Activated T-helper 17 cell treated with anti-CD3 and anti-CD28 coated beads, Interleukin-2, amount 50 U/mL, for 72 hours (primary cell): Measurements from ENCODE around the gene RABEP2. TPM values are rescaled to one million over a fixed set of nuclear protein-coding genes. Genes with fewer than 3 reads are reported as not detected.
"Not testable (repeated sequence)": the region's sequence is repeated elsewhere in the genome, so short reads cannot be mapped to it uniquely, and the experiment has no call there.

Experiments used
- ATAC-seq: fragments of 150-1000 bp; cut with Tn5 transposase; replicated peaks from 2 replicates; pipeline ENCODE4 v1.10.0; 2021; ENCODE audit warnings: mild to moderate bottlenecking, moderate library complexity
- H3K27ac Mint-ChIP-seq: one replicate; pipeline ENCODE4 v1.8.0; 2022; ENCODE audit warnings: mixed read lengths
- H3K27me3 Mint-ChIP-seq: one replicate; pipeline ENCODE4 v1.8.0; 2022; ENCODE audit warnings: mixed read lengths
- H3K36me3 Mint-ChIP-seq: one replicate; pipeline ENCODE4 v1.8.0; 2022; ENCODE audit warnings: low read depth, mild to moderate bottlenecking, mixed read lengths
- H3K4me1 Mint-ChIP-seq: one replicate; pipeline ENCODE4 v1.8.0; 2022; ENCODE audit warnings: mixed read lengths
- H3K4me3 Mint-ChIP-seq: one replicate; pipeline ENCODE4 v1.8.0; 2022; ENCODE audit warnings: mild to moderate bottlenecking, mixed read lengths
- H3K9me3 Mint-ChIP-seq: one replicate; pipeline ENCODE4 v1.8.0; 2022; ENCODE audit warnings: mixed read lengths
- total RNA-seq, 2 donors: library from RNA; stranded (reverse); gene quantifications; one replicate each; pipeline ENCODE4 v1.2.3, GENCODE V29; 2022

The RABEP2 gene
- total RNA-seq, 2 donors from 2014 or later, result 21.5 to 34.1 TPM

GRCh38 chr16:28902909-28903308 lies 22.1 kb downstream of the RABEP2 start:
- H3K27me3 Mint-ChIP-seq, result no peaks in the 10 kb centered on the region
- peak; percentile 27 for ATAC-seq
- no peaks in the 10 kb centered on the region for H3K36me3 Mint-ChIP-seq
- H3K27ac Mint-ChIP-seq, result no peak overlapping the region
- no peak overlapping the region for H3K4me3 Mint-ChIP-seq
- no peaks in the 10 kb centered on the region for H3K4me1 Mint-ChIP-seq
- H3K9me3 Mint-ChIP-seq, result no peaks in the 10 kb centered on the region

GRCh38 chr16:28901862-28902261 lies 23.2 kb downstream of the RABEP2 start:
- Mint-ChIP-seq H3K27ac (no peak overlapping the region), H3K4me1 (no peaks in the 10 kb centered on the region)
- no peak for ATAC-seq

GRCh38 chr16:28900601-28901000 lies 24.4 kb downstream of the RABEP2 start:
- H3K4me3 Mint-ChIP-seq, result no peak overlapping the region
- H3K27me3 Mint-ChIP-seq, result no peaks in the 10 kb centered on the region
- no peaks in the 10 kb centered on the region for H3K36me3 Mint-ChIP-seq
- H3K4me1 Mint-ChIP-seq, result no peaks in the 10 kb centered on the region
- H3K27ac Mint-ChIP-seq, result no peak overlapping the region
- H3K9me3 Mint-ChIP-seq, result no peaks in the 10 kb centered on the region
- ATAC-seq, result no peak

More at GRCh38 chr16:28901862-28902261, 23.2 kb downstream of the RABEP2 start:
- Mint-ChIP-seq H3K27me3 (no peaks in the 10 kb centered on the region), H3K9me3 (no peaks in the 10 kb centered on the region), H3K36me3 (no peaks in the 10 kb centered on the region), H3K4me3 (no peak overlapping the region)

- Mint-ChIP-seq H3K4me1 (no peaks in the 10 kb centered on the region), H3K9me3 (no peaks in the 10 kb centered on the region), H3K36me3 (no peaks in the 10 kb centered on the region), H3K27me3 (no peaks in the 10 kb centered on the region), H3K27ac (no peak overlapping the region), H3K4me3 (no peak overlapping the region)
- no peak for ATAC-seq
These were observed 25.0 kb downstream of the RABEP2 start for GRCh38 chr16:28899882-28900590.

GRCh38 chr16:28898942-28899341 lies 26.1 kb downstream of the RABEP2 start:
- no peak for ATAC-seq
- Mint-ChIP-seq H3K36me3 (no peaks in the 10 kb centered on the region), H3K9me3 (no peaks in the 10 kb centered on the region), H3K27ac (no peak overlapping the region), H3K4me3 (no peak overlapping the region), H3K4me1 (no peaks in the 10 kb centered on the region), H3K27me3 (no peaks in the 10 kb centered on the region)

DNA sequence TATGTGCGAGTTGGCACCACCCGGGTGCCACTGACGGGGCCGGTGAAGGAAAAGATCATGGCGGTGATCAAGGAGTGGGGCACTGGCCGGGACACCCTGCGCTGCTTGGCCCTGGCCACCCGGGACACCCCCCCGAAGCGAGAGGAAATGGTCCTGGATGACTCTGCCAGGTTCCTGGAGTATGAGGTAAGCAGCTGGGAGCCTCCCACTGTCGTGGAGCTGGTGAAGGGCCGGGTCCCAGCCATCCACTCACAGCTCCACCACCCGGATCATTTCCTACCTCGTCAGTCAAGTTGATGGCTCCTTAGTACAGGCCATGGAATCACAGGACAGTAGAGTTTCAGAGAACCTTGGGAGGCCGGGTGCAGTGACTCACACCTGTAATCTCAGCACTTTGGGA lies 26.8 kb downstream of the RABEP2 start:
- no peak for ATAC-seq
- Mint-ChIP-seq H3K9me3 (no peaks in the 10 kb centered on the region), H3K4me3 (no peak overlapping the region), H3K27ac (peak overlapping the region; percentile 23), H3K27me3 (no peaks in the 10 kb centered on the region), H3K36me3 (no peaks in the 10 kb centered on the region), H3K4me1 (no peaks in the 10 kb centered on the region)

DNA sequence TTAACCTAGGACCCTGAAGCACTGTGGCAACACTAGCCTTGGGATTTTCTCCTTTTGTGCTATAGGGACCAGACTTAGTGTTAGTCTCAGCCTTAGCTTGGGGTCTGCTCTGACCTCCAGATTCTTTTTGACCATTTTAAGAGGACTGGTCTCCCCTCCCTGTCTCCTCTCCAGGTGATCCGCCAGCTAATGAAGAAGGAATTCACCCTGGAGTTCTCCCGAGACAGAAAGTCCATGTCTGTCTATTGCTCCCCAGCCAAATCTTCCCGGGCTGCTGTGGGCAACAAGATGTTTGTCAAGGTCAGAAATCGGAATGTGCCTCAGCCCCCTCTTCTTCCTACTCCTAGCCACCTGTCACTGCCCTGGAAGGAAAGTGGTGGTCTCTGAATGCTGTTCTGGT lies 27.2 kb downstream of the RABEP2 start:
- no peak overlapping the region for H3K4me3 Mint-ChIP-seq
- H3K27me3 Mint-ChIP-seq, result no peaks in the 10 kb centered on the region
- H3K36me3 Mint-ChIP-seq, result no peaks in the 10 kb centered on the region
- no peaks in the 10 kb centered on the region for H3K4me1 Mint-ChIP-seq
- H3K27ac Mint-ChIP-seq, result peak overlapping the region; percentile 23
- ATAC-seq, result no peak
- no peaks in the 10 kb centered on the region for H3K9me3 Mint-ChIP-seq

- Mint-ChIP-seq H3K4me3 (no peak overlapping the region), H3K36me3 (no peaks in the 10 kb centered on the region), H3K27ac (no peak overlapping the region), H3K27me3 (no peaks in the 10 kb centered on the region), H3K4me1 (no peaks in the 10 kb centered on the region), H3K9me3 (no peaks in the 10 kb centered on the region)
- no peak for ATAC-seq
These were observed 29.4 kb downstream of the RABEP2 start for GRCh38 chr16:28895609-28896008.

DNA sequence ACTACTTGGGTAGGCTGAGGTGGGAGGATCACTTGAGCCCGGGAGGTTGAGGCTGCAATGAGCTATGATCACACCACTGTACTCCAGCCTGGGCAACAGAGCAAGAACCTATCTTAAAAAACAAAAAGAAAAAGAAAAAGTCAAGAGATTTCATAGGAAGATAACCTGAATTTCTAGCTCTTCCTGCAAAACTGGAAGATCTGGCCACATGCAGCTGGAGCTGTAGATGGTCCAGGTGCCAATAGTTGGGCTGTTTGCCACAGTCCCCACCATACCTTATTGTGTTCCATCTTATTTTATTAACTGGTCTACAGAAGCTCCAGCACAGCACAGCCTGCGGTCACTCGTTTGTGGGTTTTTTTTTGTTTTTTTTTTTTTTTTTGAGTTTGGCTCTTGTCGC lies 31.7 kb downstream of the RABEP2 start:
- no peaks in the 10 kb centered on the region for H3K9me3 Mint-ChIP-seq
- no peaks in the 10 kb centered on the region for H3K4me1 Mint-ChIP-seq
- no peak for ATAC-seq
- no peaks in the 10 kb centered on the region for H3K36me3 Mint-ChIP-seq
- no peak overlapping the region for H3K4me3 Mint-ChIP-seq
- no peaks in the 10 kb centered on the region for H3K27me3 Mint-ChIP-seq
- no peak overlapping the region for H3K27ac Mint-ChIP-seq

DNA sequence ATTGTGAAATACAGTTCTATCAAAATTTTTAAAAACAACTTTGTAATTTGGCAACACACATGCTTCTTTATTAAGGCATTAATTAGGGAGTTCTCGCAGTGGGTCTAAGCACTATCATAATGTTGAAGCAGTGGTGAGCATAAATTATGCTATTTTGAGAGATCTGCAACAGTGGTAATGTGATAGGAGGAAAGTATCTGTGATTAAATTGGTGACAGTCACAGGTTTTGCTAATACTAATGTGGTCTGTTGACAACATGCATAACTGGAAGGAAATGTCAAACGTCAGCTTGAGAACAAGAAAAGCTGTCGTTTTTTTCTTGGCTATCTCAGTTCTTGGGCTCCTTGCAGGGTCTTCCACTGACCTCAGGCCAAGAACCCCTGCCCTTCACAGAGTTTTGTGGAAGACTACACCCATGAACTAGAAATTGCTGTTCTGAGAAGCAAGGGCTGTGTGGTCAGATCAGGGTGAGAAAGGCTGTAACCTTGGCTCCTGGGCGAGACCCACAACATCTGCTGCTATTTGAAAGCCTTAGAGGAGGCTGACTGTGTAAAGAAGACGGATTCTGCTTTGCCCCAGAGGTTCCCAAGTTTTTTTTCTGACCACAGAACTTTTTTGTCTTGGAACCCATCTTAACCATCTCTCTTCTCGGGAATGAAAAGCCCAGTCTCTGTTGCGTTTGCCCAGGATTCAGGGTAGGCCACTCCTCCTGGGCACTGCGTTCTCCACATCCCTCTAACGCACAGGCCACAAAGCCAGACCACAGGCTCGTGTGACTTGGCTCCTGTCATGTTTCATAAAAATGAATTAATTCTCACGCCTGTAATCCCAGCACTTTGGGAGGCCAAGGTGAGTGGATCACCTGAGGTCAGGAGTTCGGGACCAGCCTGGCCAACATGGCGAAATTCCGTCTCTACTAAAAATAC lies 32.8 kb downstream of the RABEP2 start:
- H3K36me3 Mint-ChIP-seq, result no peaks in the 10 kb centered on the region
- H3K9me3 Mint-ChIP-seq, result no peaks in the 10 kb centered on the region
- no peak overlapping the region for H3K27ac Mint-ChIP-seq
- H3K4me1 Mint-ChIP-seq, result no peaks in the 10 kb centered on the region
- no peak for ATAC-seq
- no peak overlapping the region for H3K4me3 Mint-ChIP-seq
- no peaks in the 10 kb centered on the region for H3K27me3 Mint-ChIP-seq

DNA sequence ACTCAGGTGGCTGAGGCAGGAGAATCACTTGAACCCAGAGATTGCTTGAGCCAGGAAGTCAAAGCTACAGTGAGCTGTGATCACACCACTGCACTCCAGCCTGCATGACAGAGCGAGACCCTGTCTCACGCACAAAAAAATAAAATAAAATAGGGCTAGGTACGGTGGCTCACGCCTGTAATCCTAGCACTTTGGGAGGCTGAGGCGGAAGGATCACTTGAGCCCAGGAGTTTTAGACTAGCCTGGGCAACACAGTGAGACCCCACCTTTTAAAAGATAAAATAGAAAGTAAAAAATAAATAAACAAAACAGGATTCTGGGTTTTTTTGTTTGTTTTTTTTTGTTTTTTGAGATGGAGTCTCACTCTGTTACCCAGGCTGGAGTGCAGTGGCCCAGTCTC lies 34.7 kb downstream of the RABEP2 start:
- H3K4me3 Mint-ChIP-seq, H3K4me1 Mint-ChIP-seq, H3K27ac Mint-ChIP-seq, ATAC-seq, H3K27me3 Mint-ChIP-seq, H3K36me3 Mint-ChIP-seq, H3K9me3 Mint-ChIP-seq: not testable (repeated sequence)

DNA sequence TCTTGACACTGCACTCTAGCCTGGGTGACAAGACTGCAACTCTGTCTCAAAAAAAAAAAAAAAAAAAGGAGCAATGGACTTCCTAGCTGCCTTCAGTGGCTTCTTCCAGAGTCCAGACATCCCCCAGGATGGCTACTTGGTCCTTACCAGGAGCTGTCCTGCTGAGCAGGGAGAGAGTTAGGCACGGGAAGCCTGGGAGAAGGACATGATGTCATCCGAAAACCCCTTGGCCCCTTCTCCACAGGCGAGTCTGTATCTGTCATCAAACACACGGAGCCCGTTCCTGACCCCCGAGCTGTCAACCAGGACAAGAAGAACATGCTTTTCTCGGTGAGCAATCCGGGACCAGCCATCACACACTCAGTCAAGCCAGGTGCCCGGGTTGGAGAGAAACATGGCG lies 38.1 kb downstream of the RABEP2 start:
- peaks cover 5% of the 10 kb centered on the region for H3K27me3 Mint-ChIP-seq
- no peaks in the 10 kb centered on the region for H3K9me3 Mint-ChIP-seq
- no peak overlapping the region for H3K27ac Mint-ChIP-seq
- ATAC-seq, result no peak
- no peak overlapping the region for H3K4me3 Mint-ChIP-seq
- H3K4me1 Mint-ChIP-seq, result no peaks in the 10 kb centered on the region
- H3K36me3 Mint-ChIP-seq, result no peaks in the 10 kb centered on the region

GRCh38 chr16:28884045-28884444 lies 41.0 kb downstream of the RABEP2 start:
- Mint-ChIP-seq H3K4me3 (no peak overlapping the region), H3K27ac (no peak overlapping the region), H3K9me3 (no peaks in the 10 kb centered on the region), H3K4me1 (no peaks in the 10 kb centered on the region), H3K27me3 (peaks cover 11% of the 10 kb centered on the region), H3K36me3 (no peaks in the 10 kb centered on the region)
- ATAC-seq, result no peak

GRCh38 chr16:28883221-28883996 lies 41.6 kb downstream of the RABEP2 start:
- no peak for ATAC-seq
- H3K9me3 Mint-ChIP-seq, result no peaks in the 10 kb centered on the region
- no peaks in the 10 kb centered on the region for H3K4me1 Mint-ChIP-seq
- no peak overlapping the region for H3K27ac Mint-ChIP-seq
- H3K4me3 Mint-ChIP-seq, result no peak overlapping the region
- H3K36me3 Mint-ChIP-seq, result no peaks in the 10 kb centered on the region
- H3K27me3 Mint-ChIP-seq, result peaks cover 11% of the 10 kb centered on the region
